Mammary epithelial cell (primary cell): ENCODE measurements around the gene IGSF22.

ENCODE experiments used
- EZH2 ChIP-seq: IDR thresholded peaks from 2 replicates; pipeline ENCODE4 v1.6.1; 2012; ENCODE audit warnings: low read length, inconsistent platforms, borderline replicate concordance
- TF ChIP-seq, protein P1 (sequence below), 2 donors: IDR thresholded peaks in 1 of 2; conservative IDR thresholded peaks in 1 of 2; 2 replicates each; pipeline ENCODE4 v1.5.1; 2011 to 2012; ENCODE audit warnings: inconsistent platforms in 2 of 2, low read length in 2 of 2, mild to moderate bottlenecking in 2 of 2, control low read depth in 1 of 2, low read depth in 1 of 2; ENCODE audit not compliant: insufficient read depth in 1 of 2; ENCODE audit errors: extremely low read depth in 1 of 2

- TF ChIP-seq, protein P1, sequence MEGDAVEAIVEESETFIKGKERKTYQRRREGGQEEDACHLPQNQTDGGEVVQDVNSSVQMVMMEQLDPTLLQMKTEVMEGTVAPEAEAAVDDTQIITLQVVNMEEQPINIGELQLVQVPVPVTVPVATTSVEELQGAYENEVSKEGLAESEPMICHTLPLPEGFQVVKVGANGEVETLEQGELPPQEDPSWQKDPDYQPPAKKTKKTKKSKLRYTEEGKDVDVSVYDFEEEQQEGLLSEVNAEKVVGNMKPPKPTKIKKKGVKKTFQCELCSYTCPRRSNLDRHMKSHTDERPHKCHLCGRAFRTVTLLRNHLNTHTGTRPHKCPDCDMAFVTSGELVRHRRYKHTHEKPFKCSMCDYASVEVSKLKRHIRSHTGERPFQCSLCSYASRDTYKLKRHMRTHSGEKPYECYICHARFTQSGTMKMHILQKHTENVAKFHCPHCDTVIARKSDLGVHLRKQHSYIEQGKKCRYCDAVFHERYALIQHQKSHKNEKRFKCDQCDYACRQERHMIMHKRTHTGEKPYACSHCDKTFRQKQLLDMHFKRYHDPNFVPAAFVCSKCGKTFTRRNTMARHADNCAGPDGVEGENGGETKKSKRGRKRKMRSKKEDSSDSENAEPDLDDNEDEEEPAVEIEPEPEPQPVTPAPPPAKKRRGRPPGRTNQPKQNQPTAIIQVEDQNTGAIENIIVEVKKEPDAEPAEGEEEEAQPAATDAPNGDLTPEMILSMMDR (conservative IDR thresholded peaks at IDR 0.05 in 1 of 2, IDR thresholded peaks at IDR 0.05 in 1 of 2; ENCODE audit: extremely low read depth in 1 of 2, insufficient read depth in 1 of 2, low read depth in 1 of 2, low read length in 2 of 2) = no peak
- TF ChIP-seq EZH2 = no peak
Observed at GRCh38 chr11:18773681-18774080, 47.7 kb upstream of the IGSF22 start.
